ENCODE results near the gene SCML1. TPM values are rescaled to one million over a fixed set of nuclear protein-coding genes. Genes with fewer than 3 reads are reported as not detected.

The SCML1 gene
- total and polyA plus RNA-seq, 2 of the 8 experiments (the other 6 are each of a cell fraction or from before 2014, with no cell fraction given) = 2.2 to 2.5 TPM

- H2BK12ac ChIP-seq (ENCODE audit: low read depth, low read length) = no peak overlapping the region
- H2BK120ac ChIP-seq (replicated peaks; ENCODE audit: low read depth, low read length) = no peak overlapping the region
- H2AK5ac ChIP-seq (ENCODE audit: low read depth, low read length) = no peak overlapping the region
- H3K4me2 ChIP-seq (ENCODE audit: insufficient read depth in 1 of 2, low read depth in 2 of 2, low read length in 2 of 2) = no peak overlapping the region
- H3K4me1 ChIP-seq (replicated peaks in 1 of 4; ENCODE audit: control insufficient read depth in 3 of 4, insufficient read depth in 4 of 4, low read length in 3 of 4) = no peaks in the 10 kb centered on the region
- no peak overlapping the region for H3K4me3 ChIP-seq (ENCODE audit: extremely low read depth in 1 of 4, insufficient read depth in 2 of 4, low read depth in 3 of 4, low read length in 4 of 4)
- no peaks in the 10 kb centered on the region for H3K79me1 ChIP-seq (ENCODE audit: low read depth, low read length)
- no peak overlapping the region for H3K27ac ChIP-seq (ENCODE audit: low read depth, low read length)
- no peaks in the 10 kb centered on the region for H3K9me3 ChIP-seq (ENCODE audit: insufficient read depth in 2 of 2, low read depth in 1 of 2, low read length in 1 of 2)
- H4K20me1 ChIP-seq (replicated peaks in 1 of 2; ENCODE audit: control insufficient read depth in 1 of 2, insufficient read depth in 2 of 2, low read length in 2 of 2) = no peaks in the 10 kb centered on the region
- no peak overlapping the region for H2AFZ ChIP-seq (ENCODE audit: low read length)
- no peak overlapping the region for H4K91ac ChIP-seq (replicated peaks; ENCODE audit: insufficient read length, low read length)
- no peaks in the 10 kb centered on the region for H3K36me3 ChIP-seq (ENCODE audit: control insufficient read depth in 2 of 4, insufficient read depth in 4 of 4, low read length in 3 of 4)
- no peak overlapping the region for H3K23ac ChIP-seq (ENCODE audit: insufficient read length)
- H3K56ac ChIP-seq (replicated peaks; ENCODE audit: insufficient read length, low read depth, low read length) = no peak overlapping the region
- no peak overlapping the region for H2BK5ac ChIP-seq (ENCODE audit: low read depth, low read length)
- H2BK20ac ChIP-seq (ENCODE audit: low read length) = no peak overlapping the region
- H3K4ac ChIP-seq (replicated peaks; ENCODE audit: insufficient read length, low read depth, low read length) = no peak overlapping the region
- TF ChIP-seq YY1 (IDR thresholded peaks at IDR 0.05; ENCODE audit: low read depth, low read length) (no peak), JUND (IDR thresholded peaks at IDR 0.05; ENCODE audit: low read length) (peak; percentile 90), CREB1 (IDR thresholded peaks at IDR 0.05) (0 out of 2 replicates have a peak, but pooled peaks have one; percentile 8), JUN (IDR thresholded peaks at IDR 0.05; ENCODE audit: low read depth, low read length) (peak; percentile 20; the same call in 1 of the 2 replicates)
- 73% methylated on average over 4 of the region's 5 CpGs; no CpG with 5 or more reads in 1 of the 2 experiments for WGBS, 2 experiments (ENCODE audit: extremely low coverage in 1 of 2, insufficient coverage in 1 of 2, insufficient read length in 1 of 2, insufficient replicate concordance in 2 of 2, low coverage in 1 of 2, low lambda C conversion rate in 2 of 2, missing lambda C conversion rate in 1 of 2)
- FAIRE-seq (peak; percentile 77), DNase-seq (ENCODE audit: low read depth in 1 of 2, low spot score in 2 of 2) (no peak)
- no peaks in the 10 kb centered on the region for H3K23me2 ChIP-seq (ENCODE audit: low read depth, low read length)
- H3K79me2 ChIP-seq (ENCODE audit: control insufficient read depth in 1 of 2, insufficient read depth in 2 of 2, low read length in 2 of 2) = no peaks in the 10 kb centered on the region
- CTCF ChIA-PET (ENCODE audit: partially characterized antibody) = interaction anchor here (1.0 to 1.2 kb wide), 2 partner anchors 126 to 157 kb away, joined by 3 to 4 read pairs; no protein-coding TSS in a partner anchor
- no peak overlapping the region for H3K18ac ChIP-seq (ENCODE audit: extremely low read depth, low read length)
- no peak overlapping the region for H4K5ac ChIP-seq (ENCODE audit: insufficient read length, low read depth, low read length)
- POLR2A ChIA-PET (ENCODE audit: partially characterized antibody) = no interaction called here
- H4K8ac ChIP-seq (ENCODE audit: extremely low read depth, insufficient read depth, low read length) = no peak overlapping the region
- H3K27me3 ChIP-seq (replicated peaks in 1 of 4; ENCODE audit: control insufficient read depth in 3 of 4, extremely low read depth in 1 of 4, insufficient read depth in 3 of 4, low read length in 3 of 4) = no peaks in the 10 kb centered on the region
- H3K14ac ChIP-seq (ENCODE audit: insufficient read length) = no peak overlapping the region
- H2BK15ac ChIP-seq (ENCODE audit: low read length) = no peak overlapping the region
- no peak overlapping the region for H3K9ac ChIP-seq (replicated peaks in 1 of 4; ENCODE audit: extremely low read depth in 1 of 4, low read depth in 3 of 4, low read length in 3 of 4)
These were observed 44.5 kb upstream of the SCML1 start for GRCh38 chrX:17692709-17693346.
